GM06990 (cell line): ENCODE results near the gene UBE3D.

Experiments
- DNase-seq: peaks from one replicate; pipeline ENCODE4 v3.0.0-alpha.2; 2011; ENCODE audit not compliant: insufficient read length; ENCODE audit errors: extremely low read depth
- H3K27me3 ChIP-seq: replicated peaks from 2 replicates; pipeline ENCODE4 v1.6.0; 2011; ENCODE audit warnings: low read length; ENCODE audit not compliant: control insufficient read depth, insufficient read depth
- H3K36me3 ChIP-seq: 2 replicates; pipeline ENCODE4 v1.5.1; 2011; ENCODE audit warnings: low read length; ENCODE audit not compliant: control insufficient read depth, insufficient read depth
- H3K4me3 ChIP-seq: replicated peaks from 2 replicates; pipeline ENCODE4 v1.5.1; 2011; ENCODE audit warnings: low read depth, mild to moderate bottlenecking, control low read depth, low read length
- TF ChIP-seq, protein P1 (sequence below): IDR thresholded peaks from 2 replicates; pipeline ENCODE4 v1.5.1; 2011; ENCODE audit warnings: low read length, control low read depth, mild to moderate bottlenecking, inconsistent platforms; ENCODE audit not compliant: insufficient read depth, poor library complexity, severe bottlenecking

UBE3D gene

DNA sequence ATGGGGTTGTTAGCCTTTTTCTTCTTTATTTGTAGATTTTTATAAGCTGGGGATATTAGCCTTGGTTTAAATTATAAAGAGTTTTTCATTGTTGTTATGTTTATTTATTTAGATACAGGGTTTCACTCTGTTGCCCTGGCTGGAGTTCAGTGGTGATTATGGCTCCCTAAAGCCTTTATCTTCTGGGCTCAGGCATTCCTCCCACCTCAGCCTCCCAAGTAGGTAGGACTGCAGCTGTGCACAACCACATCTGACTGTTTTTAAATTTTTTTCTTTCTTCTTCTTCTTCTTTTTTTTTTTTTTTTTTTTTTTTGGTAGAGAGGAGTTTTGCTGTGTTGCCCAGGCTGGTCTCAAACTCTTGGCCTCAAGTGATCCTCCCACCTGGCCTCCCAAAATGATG lies 80.9 kb downstream of the UBE3D start:
- TF ChIP-seq, protein P1, sequence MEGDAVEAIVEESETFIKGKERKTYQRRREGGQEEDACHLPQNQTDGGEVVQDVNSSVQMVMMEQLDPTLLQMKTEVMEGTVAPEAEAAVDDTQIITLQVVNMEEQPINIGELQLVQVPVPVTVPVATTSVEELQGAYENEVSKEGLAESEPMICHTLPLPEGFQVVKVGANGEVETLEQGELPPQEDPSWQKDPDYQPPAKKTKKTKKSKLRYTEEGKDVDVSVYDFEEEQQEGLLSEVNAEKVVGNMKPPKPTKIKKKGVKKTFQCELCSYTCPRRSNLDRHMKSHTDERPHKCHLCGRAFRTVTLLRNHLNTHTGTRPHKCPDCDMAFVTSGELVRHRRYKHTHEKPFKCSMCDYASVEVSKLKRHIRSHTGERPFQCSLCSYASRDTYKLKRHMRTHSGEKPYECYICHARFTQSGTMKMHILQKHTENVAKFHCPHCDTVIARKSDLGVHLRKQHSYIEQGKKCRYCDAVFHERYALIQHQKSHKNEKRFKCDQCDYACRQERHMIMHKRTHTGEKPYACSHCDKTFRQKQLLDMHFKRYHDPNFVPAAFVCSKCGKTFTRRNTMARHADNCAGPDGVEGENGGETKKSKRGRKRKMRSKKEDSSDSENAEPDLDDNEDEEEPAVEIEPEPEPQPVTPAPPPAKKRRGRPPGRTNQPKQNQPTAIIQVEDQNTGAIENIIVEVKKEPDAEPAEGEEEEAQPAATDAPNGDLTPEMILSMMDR, result no peak
- Histone ChIP-seq H3K27me3 (no peaks in the 10 kb centered on the region), H3K4me3 (no peak overlapping the region), H3K36me3 (no peaks in the 10 kb centered on the region)
- no peak for DNase-seq

DNA sequence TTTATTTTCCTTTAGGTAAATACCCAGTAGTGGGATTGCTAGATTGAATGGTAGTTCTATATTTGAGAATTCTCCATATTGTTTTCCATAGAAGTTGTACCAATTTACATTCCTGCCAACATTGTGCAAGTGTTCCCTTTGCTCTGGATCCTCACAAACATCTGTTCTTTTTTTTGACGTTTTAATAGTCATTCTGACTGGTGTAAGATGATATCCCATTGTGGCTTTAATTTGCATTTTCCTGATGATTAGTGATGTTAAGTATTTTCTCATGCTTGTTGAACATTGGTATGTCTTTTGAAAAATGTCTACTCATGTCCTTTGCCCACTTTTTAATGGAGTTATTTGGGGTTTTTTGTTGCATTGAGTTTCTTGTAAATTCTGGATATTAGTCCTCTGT lies 85.6 kb downstream of the UBE3D start:
- DNase-seq, result no peak
- H3K36me3 ChIP-seq, result no peaks in the 10 kb centered on the region
- no peak overlapping the region for H3K4me3 ChIP-seq
- no peaks in the 10 kb centered on the region for H3K27me3 ChIP-seq
- TF ChIP-seq, protein P1, result no peak

DNA sequence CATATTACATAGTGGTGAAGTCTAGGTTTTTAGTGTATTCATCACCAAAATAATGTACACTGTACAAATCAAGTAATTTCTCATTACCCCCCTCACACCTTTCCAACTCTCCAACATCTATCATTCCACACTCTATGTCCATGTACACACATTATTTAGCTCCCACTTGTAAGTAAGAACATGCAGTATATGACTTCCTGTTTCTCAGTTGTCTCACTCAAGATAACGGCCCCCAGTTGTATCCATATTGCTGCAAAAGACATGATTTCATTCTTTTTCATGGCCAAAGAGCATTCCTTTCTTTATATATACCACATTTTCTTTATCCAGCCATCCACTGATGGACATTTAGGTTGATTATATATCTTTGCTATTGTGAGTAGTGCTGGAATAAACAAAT lies 86.0 kb downstream of the UBE3D start:
- TF ChIP-seq, protein P1, result no peak
- Histone ChIP-seq H3K4me3 (no peak overlapping the region), H3K36me3 (no peaks in the 10 kb centered on the region), H3K27me3 (no peaks in the 10 kb centered on the region)
- no peak for DNase-seq

- TF ChIP-seq, protein P1, result no peak
- Histone ChIP-seq H3K36me3 (no peaks in the 10 kb centered on the region), H3K27me3 (no peaks in the 10 kb centered on the region), H3K4me3 (no peak overlapping the region)
- DNase-seq, result no peak
Measured at GRCh38 chr6:82978362-82978945, 87.2 kb downstream of the UBE3D start.

DNA sequence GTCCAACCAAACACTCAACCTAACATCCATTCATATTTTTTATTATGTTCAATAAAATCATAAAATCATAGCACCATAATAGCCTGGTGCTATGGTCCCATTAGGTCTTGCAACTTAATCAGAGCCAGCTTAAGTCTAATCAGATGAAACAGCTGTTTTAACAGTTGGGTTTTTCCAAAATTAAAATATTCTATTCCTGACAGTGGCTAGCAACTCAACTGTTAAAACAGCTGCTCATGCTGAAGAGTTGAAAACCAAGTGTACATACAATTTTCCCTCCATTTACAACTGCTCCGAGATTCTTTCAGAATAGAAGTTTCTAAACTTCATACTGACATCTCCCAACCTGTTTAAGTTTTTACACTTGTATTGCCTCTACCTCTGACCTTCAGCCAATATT lies 89.5 kb downstream of the UBE3D start:
- H3K27me3 ChIP-seq, result no peaks in the 10 kb centered on the region
- TF ChIP-seq, protein P1, result no peak
- no peak for DNase-seq
- H3K36me3 ChIP-seq, result no peaks in the 10 kb centered on the region
- no peak overlapping the region for H3K4me3 ChIP-seq
